Stimulated activated CD8-positive, alpha-beta memory T cell treated with anti-CD3 and anti-CD28 coated beads, Interleukin-15, amount 100 ng/mL, for 48 hours (primary cell): ENCODE data around the gene CARD10.
A peak's percentile ranks its signal among the peaks of the same experiment; 100 is the strongest.

ENCODE experiments used
- DNase-seq, 2 donors: peaks; one replicate each; pipeline ENCODE4 v3.0.0-alpha.2; 2020; ENCODE audit warnings: low read depth in 2 of 2

CARD10 gene

GRCh38 chr22:37502342-37503182, 16.7 kb downstream of the CARD10 start:
- no peak for DNase-seq

GRCh38 chr22:37501610-37502341, 17.4 kb downstream of the CARD10 start:
- no peak for DNase-seq

- no peak for DNase-seq
These were observed 18.2 kb downstream of the CARD10 start for GRCh38 chr22:37500745-37501609.

- DNase-seq, result no peak
These were observed 19.2 kb downstream of the CARD10 start for GRCh38 chr22:37499789-37500540.

- DNase-seq, result no peak
These were observed 20.0 kb downstream of the CARD10 start for GRCh38 chr22:37499027-37499707.

GRCh38 chr22:37498289-37498909, 20.8 kb downstream of the CARD10 start:
- DNase-seq, result peak; percentile 54 to 63

GRCh38 chr22:37497062-37497599, 22.1 kb downstream of the CARD10 start:
- no peak for DNase-seq

GRCh38 chr22:37496651-37497050, 22.6 kb downstream of the CARD10 start:
- no peak for DNase-seq

GRCh38 chr22:37493979-37494378, 25.2 kb downstream of the CARD10 start:
- no peak for DNase-seq

GRCh38 chr22:37492428-37493344, 26.5 kb downstream of the CARD10 start:
- peak; percentile 36 to 39 for DNase-seq

- no peak for DNase-seq
These were observed 27.4 kb downstream of the CARD10 start for GRCh38 chr22:37491559-37492427.

GRCh38 chr22:37491106-37491505, 28.1 kb downstream of the CARD10 start:
- no peak for DNase-seq

- DNase-seq, result no peak
These were observed 29.2 kb downstream of the CARD10 start for GRCh38 chr22:37489983-37490382.

- no peak for DNase-seq
These were observed 30.7 kb downstream of the CARD10 start for GRCh38 chr22:37488337-37489135.

GRCh38 chr22:37487571-37487970, 31.6 kb downstream of the CARD10 start:
- DNase-seq, result no peak

GRCh38 chr22:37487129-37487528, 32.1 kb downstream of the CARD10 start:
- DNase-seq, result no peak

GRCh38 chr22:37486224-37486845, 32.9 kb downstream of the CARD10 start, which contains the start of gene MFNG:
MFNG (minus strand) TSS chr22:37486384; CDS start chr22:37486177, 207 bp downstream.
- peak; percentile 72 to 74 for DNase-seq
